DOHH2 (cell line): ENCODE measurements around the gene SMC1A.

Experiments
- H3F3A ChIP-seq: fragments of 200-600 bp; sonication (generic), shearing (Covaris generic); 2 replicates; pipeline ENCODE4 v1.6.0; 2016; ENCODE audit warnings: antibody characterized with exemption, mild to moderate bottlenecking; ENCODE audit not compliant: control insufficient read depth, insufficient read depth
- H3K27ac ChIP-seq: fragments of 200-600 bp; sonication (generic); 2 replicates; pipeline ENCODE4 v1.5.1; 2014; ENCODE audit warnings: low read depth, mild to moderate bottlenecking, low read length, moderate library complexity
- H3K27me3 ChIP-seq: fragments of 200-600 bp; sonication (generic); 2 replicates; pipeline ENCODE4 v1.6.1; 2014; ENCODE audit warnings: mild to moderate bottlenecking, low read length, mixed read lengths; ENCODE audit not compliant: control insufficient read depth
- H3K36me3 ChIP-seq: fragments of 200-600 bp; sonication (generic); 2 replicates; pipeline ENCODE4 v1.6.1; 2014; ENCODE audit warnings: mild to moderate bottlenecking, low read length, moderate library complexity, mixed read lengths; ENCODE audit not compliant: control insufficient read depth
- H3K4me1 ChIP-seq: fragments of 200-600 bp; sonication (generic); 2 replicates; pipeline ENCODE4 v1.6.1; 2014; ENCODE audit warnings: mild to moderate bottlenecking, low read length, mixed read lengths; ENCODE audit not compliant: control insufficient read depth
- H3K4me2 ChIP-seq: fragments of 200-600 bp; sonication (generic); 2 replicates; pipeline ENCODE4 v1.6.0; 2014; ENCODE audit warnings: mild to moderate bottlenecking, low read length, moderate library complexity
- H3K4me3 ChIP-seq: fragments of 200-600 bp; sonication (generic); 2 replicates; pipeline ENCODE4 v1.5.1; 2014; ENCODE audit warnings: mild to moderate bottlenecking, low read length, mixed read lengths
- H3K79me2 ChIP-seq: fragments of 200-600 bp; sonication (generic); 2 replicates; pipeline ENCODE4 v1.6.1; 2014; ENCODE audit warnings: mild to moderate bottlenecking, low read length, mixed read lengths; ENCODE audit not compliant: control insufficient read depth
- H3K9me2 ChIP-seq: fragments of 200-600 bp; sonication (generic); replicated peaks from 2 replicates; pipeline ENCODE4 v1.6.1; 2014; ENCODE audit warnings: mild to moderate bottlenecking, low read length, mixed read lengths; ENCODE audit not compliant: control insufficient read depth
- H3K9me3 ChIP-seq: fragments of 200-600 bp; sonication (generic); 2 replicates; pipeline ENCODE4 v1.6.1; 2014; ENCODE audit warnings: antibody characterized with exemption, low read length, mixed read lengths; ENCODE audit not compliant: control insufficient read depth, insufficient read depth
- H4K20me1 ChIP-seq: fragments of 200-600 bp; sonication (generic); 2 replicates; pipeline ENCODE4 v1.6.0; 2014; ENCODE audit warnings: low read depth, mild to moderate bottlenecking, antibody characterized with exemption, low read length, moderate library complexity; ENCODE audit not compliant: control insufficient read depth, insufficient read depth
- EZH2phosphoT487 ChIP-seq: fragments of 200-600 bp; sonication (generic); IDR thresholded peaks from 2 replicates; pipeline ENCODE4 v1.6.1; 2017; ENCODE audit warnings: borderline replicate concordance, mild to moderate bottlenecking, antibody characterized with exemption, low read length, moderate library complexity, mixed read lengths
- TF ChIP-seq, protein P1 (sequence below): fragments of 200-600 bp; sonication (generic); IDR thresholded peaks from one replicate; pipeline ENCODE4 v1.5.1; 2014; ENCODE audit warnings: antibody characterized with exemption, mild to moderate bottlenecking, low read depth, low read length; ENCODE audit not compliant: poor library complexity, severe bottlenecking

SMC1A gene

DNA sequence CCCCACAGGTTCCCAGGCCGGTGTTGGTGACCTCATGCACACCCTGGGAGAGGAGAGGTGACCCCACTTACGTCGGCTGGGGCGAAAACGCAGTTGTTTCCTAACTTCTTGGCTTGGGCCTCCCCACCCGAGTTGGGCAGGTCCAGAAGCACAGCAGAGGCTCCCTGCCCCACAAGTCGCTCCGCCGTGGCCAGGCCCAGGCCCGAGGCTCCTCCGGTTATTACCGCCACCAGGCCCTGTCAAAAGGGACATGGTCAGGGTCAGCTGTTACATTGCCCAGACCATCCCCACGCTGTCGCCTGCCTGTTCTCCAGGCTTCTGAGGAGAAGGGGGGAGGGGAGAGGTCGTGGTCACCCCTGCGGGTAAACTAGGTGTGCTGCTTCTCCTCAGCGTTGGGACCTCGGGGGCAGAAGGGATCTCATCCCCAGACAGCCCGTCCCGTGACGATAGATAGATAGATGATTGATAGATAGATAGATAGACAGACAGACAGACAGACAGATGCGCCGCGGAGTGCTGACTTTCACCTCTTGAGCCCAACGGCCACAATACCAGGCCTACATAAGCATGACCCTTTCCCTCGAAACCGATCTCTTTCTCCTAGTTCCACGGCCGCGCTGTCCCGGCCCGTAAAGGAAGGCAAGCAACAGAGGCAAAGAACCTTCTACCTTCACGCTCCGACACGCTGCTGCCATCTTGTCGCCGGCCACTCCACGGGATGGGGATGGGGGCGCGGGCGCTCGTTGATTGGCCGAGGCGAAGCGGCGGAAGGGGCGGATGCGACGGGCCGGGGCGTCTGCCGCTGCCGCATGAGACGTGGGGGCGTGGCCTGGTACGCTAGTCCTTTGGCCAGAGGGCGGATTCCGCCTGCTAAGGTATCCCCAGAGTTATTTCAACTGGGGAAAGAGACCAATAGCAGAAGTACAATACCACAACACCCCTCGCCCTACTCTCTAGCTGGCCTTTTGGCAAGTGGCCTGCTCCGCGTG lies 11.5 kb upstream of the SMC1A start, which contains the start of gene HSD17B10:
Gene HSD17B10 (minus strand): TSS at position 720 of the 989 bp plus-strand sequence. CDS start 25 bp downstream, at position 695.
- no peak for TF ChIP-seq EZH2phosphoT487
- TF ChIP-seq, protein P1, sequence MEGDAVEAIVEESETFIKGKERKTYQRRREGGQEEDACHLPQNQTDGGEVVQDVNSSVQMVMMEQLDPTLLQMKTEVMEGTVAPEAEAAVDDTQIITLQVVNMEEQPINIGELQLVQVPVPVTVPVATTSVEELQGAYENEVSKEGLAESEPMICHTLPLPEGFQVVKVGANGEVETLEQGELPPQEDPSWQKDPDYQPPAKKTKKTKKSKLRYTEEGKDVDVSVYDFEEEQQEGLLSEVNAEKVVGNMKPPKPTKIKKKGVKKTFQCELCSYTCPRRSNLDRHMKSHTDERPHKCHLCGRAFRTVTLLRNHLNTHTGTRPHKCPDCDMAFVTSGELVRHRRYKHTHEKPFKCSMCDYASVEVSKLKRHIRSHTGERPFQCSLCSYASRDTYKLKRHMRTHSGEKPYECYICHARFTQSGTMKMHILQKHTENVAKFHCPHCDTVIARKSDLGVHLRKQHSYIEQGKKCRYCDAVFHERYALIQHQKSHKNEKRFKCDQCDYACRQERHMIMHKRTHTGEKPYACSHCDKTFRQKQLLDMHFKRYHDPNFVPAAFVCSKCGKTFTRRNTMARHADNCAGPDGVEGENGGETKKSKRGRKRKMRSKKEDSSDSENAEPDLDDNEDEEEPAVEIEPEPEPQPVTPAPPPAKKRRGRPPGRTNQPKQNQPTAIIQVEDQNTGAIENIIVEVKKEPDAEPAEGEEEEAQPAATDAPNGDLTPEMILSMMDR: no peak
- H3K27ac ChIP-seq: peak within 1 kb of the TSS; percentile 37; the same call in 1 of the 2 replicates
- peaks cover 14% of the 10 kb centered on the region for H3K4me1 ChIP-seq

DNA sequence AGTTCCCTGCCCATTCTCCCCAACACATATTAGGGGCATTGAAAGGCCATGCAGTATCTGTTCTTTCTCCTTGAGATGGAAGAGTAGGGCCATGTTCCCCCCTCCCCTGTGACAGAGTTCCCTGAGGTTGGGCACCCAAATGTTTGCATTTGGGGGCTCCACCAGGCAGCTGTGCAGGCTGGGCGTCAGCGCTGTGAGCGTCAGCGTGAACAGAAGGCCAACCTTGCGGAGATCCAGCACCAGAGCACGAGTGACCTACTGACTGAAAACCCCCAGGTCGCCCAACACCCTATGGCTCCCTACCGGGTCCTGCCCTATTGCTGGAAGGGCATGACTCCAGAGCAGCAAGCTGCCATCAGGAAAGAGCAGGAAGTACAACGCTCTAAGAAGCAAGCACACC lies 7.8 kb upstream of the SMC1A start:
- Histone ChIP-seq H3K9me3 (no peaks in the 10 kb centered on the region), H3F3A (no peaks in the 10 kb centered on the region), H3K27ac (no peak overlapping the region), H3K4me2 (no peak overlapping the region), H3K79me2 (peaks cover 11% of the 10 kb centered on the region), H3K27me3 (no peaks in the 10 kb centered on the region), H4K20me1 (no peaks in the 10 kb centered on the region), H3K9me2 (no peaks in the 10 kb centered on the region), H3K36me3 (peaks cover 13% of the 10 kb centered on the region), H3K4me3 (no peak overlapping the region), H3K4me1 (peaks cover 12% of the 10 kb centered on the region)
- TF ChIP-seq EZH2phosphoT487: no peak
- TF ChIP-seq, protein P1: no peak

More for the DNA sequence above, 11.5 kb upstream of the SMC1A start, which contains the start of gene HSD17B10:
- Histone ChIP-seq H3K9me3 (no peaks in the 10 kb centered on the region), H3K36me3 (peaks cover 13% of the 10 kb centered on the region), H3F3A (no peaks in the 10 kb centered on the region), H3K79me2 (peaks cover 11% of the 10 kb centered on the region), H3K9me2 (no peaks in the 10 kb centered on the region), H4K20me1 (no peaks in the 10 kb centered on the region), H3K4me2 (peak within 1 kb of the TSS; percentile 67), H3K4me3 (peak within 1 kb of the TSS; percentile 86), H3K27me3 (no peaks in the 10 kb centered on the region)

DNA sequence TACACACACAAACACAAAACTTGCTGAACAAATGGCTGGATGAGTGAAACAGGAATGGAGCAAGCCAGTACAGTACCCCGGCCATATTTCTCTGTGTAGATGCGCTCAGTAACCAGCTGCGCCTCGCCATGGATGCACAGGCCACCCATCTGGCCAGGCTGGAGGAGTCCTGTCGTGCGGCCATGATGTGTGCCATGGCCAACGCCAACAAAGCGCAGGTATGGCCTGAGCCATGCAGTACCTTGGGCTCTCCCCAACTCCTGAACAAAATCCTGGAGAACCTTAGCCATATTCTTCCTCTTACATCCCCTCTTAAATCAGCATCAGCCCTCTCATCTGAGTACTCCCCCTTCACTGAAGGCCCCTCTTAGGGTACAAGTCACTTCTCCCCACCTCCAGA lies 7.3 kb upstream of the SMC1A start:
- peaks cover 11% of the 10 kb centered on the region for H3K79me2 ChIP-seq
- no peak for TF ChIP-seq EZH2phosphoT487
- TF ChIP-seq, protein P1: no peak
- peaks cover 10% of the 10 kb centered on the region for H3K4me1 ChIP-seq
- no peaks in the 10 kb centered on the region for H3K9me2 ChIP-seq
- H3K27me3 ChIP-seq: no peaks in the 10 kb centered on the region
- H3K4me3 ChIP-seq: no peak overlapping the region
- H3K36me3 ChIP-seq: peaks cover 13% of the 10 kb centered on the region
- no peak overlapping the region for H3K4me2 ChIP-seq
- no peaks in the 10 kb centered on the region for H4K20me1 ChIP-seq
- no peaks in the 10 kb centered on the region for H3K9me3 ChIP-seq
- no peaks in the 10 kb centered on the region for H3F3A ChIP-seq
- no peak overlapping the region for H3K27ac ChIP-seq
